H4 (cell line): Measurements from ENCODE around the gene SCD5. TPM values are rescaled to one million over a fixed set of nuclear protein-coding genes. Genes with fewer than 3 reads are reported as not detected.

Experiments used
- DNase-seq: peaks from one replicate; pipeline ENCODE4 v3.0.0-alpha.2; 2015; ENCODE audit warnings: low spot score
- total RNA-seq: library from RNA; depleted of rRNA; stranded (reverse); fragments of >200 nt; shearing (Covaris generic); gene quantifications from 2 replicates; pipeline ENCODE4 v1.2.3, GENCODE V29; 2014; rRNA removed

The SCD5 gene
- total RNA-seq, 1 experiment from 2014 or later: 14.5 TPM

DNA sequence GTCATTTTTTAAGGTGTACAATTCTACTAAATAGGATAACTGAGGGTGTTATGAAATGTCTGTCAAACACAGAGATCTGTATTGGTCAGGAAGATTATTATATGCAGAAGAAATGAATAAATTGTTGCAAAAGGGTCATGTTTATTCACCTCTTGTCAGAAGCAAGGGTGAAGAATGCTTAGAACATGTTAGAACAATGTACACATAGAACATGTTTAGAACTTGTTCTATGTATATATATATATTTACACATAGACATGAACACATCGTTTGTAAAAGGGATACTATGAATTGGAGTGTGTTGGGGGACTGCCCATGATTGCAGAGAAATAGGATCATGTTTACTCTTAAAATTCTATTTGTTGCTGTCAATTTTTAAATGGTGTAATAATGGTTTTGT, 208.8 kb downstream of the SCD5 start:
- no peak for DNase-seq

- DNase-seq: no peak
Measured at GRCh38 chr4:82588771-82589270, 209.8 kb downstream of the SCD5 start.

DNA sequence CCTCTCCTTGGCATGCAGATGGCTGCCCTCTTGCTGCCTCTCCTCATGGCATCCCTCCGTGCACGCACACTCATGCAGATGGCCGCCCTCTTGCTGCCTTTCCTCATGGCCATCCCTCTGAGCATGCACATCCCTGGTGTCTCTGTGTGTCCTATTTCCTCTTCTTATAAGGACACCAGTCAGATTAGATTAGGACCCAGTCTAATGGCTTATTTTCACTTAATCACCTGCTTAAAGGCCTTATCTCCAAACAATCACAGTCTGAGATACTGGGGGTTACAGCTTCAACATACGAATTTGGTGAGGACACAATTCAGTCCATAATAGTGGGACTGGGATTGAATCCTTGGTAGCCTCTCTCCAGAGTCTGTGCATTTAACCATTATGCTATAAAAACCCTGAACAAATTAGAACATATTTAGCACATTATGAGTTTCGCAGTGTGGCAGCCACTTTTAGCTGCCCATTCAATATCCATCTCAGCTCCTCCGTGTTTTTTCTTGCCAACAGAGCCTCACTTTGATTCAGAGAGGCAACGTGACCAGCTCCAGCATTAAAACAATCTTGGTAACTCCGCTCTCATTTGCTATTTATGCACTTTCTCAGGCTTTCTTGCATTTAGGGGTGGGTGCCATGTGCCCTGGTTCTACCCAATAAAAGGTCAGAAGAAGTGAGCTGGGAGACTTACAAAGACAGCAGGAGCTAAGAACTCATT, 210.6 kb downstream of the SCD5 start:
- DNase-seq: no peak

- DNase-seq: no peak
Measured at GRCh38 chr4:82585690-82586435, 212.7 kb downstream of the SCD5 start.

GRCh38 chr4:82584931-82585330, 213.7 kb downstream of the SCD5 start:
- no peak for DNase-seq

DNA sequence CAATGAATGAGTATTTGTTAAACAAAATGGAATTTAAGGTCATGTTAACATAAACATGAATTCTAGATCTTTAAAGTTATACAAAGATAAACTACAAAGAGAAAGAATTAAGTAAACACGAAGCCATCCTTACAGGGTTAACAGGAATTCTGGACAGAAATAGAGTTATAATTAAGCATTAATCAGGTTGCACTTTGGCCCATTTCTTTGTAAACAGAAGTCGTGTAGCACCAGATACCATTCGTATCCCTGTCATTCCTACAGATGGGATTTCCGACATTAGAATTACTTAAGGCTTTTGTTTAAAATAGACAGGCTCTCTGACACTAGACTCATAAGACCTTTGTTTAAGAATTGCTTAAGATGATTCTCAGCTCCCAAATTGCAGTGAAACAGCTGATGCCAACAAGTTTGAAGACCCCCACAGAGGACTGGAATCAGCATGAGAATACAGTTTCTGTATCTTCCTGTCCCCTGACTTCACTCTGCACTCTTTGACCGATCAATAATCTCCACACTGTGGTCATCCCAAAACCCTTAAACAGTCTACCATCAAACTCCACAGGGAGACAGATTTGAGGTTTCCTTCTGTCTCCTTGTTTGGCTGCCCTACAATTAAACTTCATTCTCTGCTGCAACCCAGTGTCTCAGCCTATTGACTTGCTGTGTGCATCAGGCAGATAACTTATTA, 214.6 kb downstream of the SCD5 start:
- no peak for DNase-seq

- DNase-seq: no peak
Measured at GRCh38 chr4:82579932-82580331, 218.7 kb downstream of the SCD5 start.

Other genes with a start within 250 kb of the SCD5 start
- gene TMEM150C, start 236.8 kb downstream of the SCD5 start, total RNA-seq: 4.1 and 6.3 TPM in 2 replicates
- gene SEC31A, start 92.4 kb upstream of the SCD5 start, total RNA-seq: 132 and 136 TPM in 2 replicates
- 1.5 and 3.3 TPM in 2 replicates for gene THAP9, start 101.9 kb upstream of the SCD5 start, total RNA-seq
- 13.9 and 15.4 TPM in 2 replicates for gene LIN54, start 212.0 kb upstream of the SCD5 start, total RNA-seq
- 99.9 and 103 TPM in 2 replicates for gene COPS4, start 236.4 kb upstream of the SCD5 start, total RNA-seq